T follicular helper cell (primary cell): ENCODE measurements around the gene ZEB2.

Experiments
- DNase-seq: peaks from one replicate; pipeline ENCODE4 v3.0.0-alpha.2; 2020; ENCODE audit warnings: low read depth

The ZEB2 gene

DNA sequence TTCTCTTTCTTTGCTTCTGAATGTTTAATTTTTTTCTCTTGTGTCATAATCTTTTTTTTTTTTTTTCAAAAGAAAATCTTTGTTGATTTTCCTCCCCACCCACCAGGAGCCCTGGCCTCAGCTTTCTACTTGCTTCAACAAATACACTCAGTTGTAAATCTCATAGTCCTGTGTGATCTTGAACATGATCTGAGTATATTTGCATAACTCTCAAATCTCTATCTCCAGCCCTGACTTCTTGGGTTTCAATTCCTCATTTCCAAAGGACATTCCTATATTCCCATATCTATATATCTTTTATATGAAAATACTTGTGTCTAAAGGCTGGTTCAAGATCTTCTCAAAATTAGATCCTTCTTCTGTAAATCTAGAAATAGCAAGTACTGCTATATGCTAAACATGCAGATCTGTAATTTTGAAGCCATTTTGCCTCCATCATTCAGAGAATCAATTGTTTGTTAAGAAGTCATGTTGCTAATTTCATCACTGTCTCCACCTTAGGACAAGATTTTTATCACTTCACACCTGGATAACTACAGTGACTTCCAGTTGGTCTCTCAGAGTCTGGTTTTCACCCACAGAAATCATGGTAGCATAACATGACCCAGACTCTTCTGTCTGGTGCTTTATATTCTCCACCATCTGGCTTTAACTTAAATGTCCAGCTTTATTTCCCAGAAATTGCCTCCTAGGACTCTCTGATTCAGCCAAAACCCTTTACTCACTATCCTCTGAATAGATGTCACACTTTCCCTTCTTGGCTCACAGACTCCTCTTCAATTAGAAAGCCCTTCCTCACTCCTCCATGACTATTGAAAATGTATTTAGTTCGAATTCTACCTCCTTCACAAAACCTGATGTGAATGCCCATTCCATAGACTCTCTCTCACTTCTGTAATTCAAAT, 98.1 kb downstream of the ZEB2 start:
- DNase-seq, result no peak

DNA sequence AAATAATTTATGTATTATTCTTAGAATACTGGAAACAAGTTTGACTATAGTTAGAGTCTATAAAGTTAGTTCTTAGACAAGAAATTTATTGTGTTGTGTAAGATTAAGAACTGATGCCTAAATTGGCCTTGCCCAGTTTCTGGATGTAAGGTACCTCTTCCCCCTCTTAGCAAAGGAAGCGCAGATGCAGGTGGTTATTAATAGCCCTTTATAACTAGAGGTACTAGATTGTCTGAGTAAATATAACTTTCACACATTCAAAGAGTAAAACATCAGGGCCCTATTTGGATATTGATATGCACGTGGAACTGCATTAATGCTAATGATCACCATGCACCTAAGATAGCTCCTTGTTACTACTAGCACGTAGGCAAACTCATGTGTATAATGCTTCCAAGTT, 100.7 kb downstream of the ZEB2 start:
- DNase-seq, result no peak

DNA sequence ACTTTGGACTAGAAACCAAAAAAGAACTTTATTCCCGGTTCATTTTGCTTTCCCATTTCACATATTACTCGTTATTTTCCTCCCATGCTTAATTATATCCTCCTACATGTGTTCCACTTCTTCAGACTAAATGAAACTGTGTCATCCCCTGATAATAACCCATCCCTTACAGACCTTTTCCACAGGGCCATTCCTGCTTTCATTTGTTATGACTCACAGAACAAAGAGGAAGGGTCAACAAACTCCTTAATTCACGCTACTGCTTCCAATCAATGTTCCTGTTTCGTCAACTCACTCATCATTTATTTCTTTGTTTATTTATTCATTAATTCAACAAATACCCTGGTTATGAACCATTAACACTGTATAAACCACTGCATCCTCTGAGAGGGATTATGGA, 104.5 kb downstream of the ZEB2 start:
- no peak for DNase-seq

DNA sequence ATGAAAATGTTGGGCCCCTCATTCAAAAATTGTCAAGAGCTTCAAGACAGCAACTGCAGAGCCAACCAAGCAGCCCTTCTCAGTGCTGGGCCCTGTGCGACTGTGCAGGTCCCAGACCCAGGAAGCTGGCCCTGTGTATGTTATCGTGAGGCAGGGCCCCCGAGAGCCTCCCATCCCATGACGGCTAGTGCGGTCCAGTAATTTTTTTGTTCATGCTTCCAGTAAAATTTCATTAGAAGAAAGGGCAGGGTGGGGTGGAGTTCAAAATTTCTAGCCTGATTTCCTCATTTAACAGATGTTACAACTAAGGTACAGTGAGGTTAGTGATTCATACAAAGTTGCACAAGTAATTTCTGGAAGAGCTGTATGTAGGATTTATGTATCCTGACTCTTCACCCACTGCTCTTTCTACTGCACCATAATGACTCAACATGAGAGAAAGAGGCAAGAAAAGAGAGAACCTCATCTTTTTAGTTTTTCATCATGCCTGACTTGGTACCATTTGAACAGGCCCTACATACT, 105.5 kb downstream of the ZEB2 start:
- no peak for DNase-seq

DNA sequence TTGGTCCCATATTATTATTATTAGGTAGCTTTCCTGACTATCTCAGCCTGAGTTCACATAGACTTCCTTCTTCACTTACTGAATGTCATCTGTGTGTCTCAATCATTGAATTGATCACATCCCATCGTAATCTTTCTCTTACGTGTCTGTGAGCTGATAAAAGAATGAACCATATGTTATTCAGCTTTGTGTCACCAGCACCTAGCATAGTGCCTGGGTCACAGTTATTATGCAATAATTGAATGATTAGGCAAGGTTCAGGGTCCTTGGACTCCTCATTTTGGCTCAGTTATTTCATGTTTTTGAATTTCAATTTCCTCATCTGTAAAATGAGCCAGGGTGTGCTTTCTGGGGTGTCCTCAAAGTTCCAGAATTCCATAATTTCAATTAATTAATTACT, 107.2 kb downstream of the ZEB2 start:
- DNase-seq, result no peak

DNA sequence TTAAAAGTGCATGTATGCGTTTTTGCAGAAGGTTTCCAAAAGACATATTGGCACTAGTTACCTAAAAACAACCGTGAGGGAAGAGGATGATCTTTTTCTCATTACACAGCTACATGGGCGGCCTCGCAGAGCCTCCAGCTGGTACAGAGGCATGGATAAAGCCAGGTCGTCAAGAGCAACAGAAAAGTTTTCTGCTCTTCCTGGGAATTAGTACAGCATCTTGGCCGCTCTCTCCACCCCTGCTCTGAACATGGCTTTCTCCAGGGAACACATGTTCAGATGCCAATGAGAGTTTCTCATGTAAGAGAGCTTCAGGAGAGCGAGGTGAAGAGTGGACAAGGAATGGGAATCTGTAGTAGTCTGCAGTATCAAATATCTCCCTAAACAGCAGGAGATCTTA, 108.4 kb downstream of the ZEB2 start:
- no peak for DNase-seq

DNA sequence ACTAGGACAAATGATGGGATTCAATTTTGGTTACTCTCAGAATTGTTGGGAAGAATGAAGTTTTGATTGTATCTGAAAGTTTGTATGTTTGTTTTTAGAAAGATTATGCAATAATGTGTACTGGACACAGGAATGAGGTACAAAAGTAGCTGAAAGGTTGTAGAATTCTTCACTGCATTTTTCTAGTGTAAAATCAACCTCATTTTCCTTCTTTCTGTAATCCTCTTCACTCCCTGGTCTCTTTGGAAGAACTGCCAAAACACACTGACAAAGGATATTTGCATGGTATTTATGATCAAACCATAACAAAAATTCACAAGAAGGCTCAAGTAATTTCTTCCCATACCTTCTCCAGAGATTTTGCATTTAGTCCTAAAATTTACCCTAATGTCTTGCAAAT, 110.7 kb downstream of the ZEB2 start:
- no peak for DNase-seq

DNA sequence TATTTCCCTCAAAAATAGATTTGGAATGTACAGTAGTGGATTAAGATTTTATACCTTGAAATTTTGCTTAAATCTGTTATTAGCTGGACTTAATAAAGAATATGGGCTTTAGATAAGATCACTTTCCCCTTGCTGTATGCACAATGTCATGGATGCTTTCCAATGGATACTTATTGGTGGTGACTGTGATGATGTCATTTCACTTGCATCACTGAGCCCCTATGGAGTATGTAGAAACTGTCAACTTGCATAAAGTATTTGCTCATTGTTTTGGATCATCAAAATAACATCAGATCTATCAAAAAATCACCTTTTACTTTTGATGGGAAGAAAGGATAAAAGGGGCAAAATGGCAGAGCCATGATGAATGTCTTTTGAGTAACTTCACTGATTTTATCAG, 112.7 kb downstream of the ZEB2 start:
- no peak for DNase-seq

DNA sequence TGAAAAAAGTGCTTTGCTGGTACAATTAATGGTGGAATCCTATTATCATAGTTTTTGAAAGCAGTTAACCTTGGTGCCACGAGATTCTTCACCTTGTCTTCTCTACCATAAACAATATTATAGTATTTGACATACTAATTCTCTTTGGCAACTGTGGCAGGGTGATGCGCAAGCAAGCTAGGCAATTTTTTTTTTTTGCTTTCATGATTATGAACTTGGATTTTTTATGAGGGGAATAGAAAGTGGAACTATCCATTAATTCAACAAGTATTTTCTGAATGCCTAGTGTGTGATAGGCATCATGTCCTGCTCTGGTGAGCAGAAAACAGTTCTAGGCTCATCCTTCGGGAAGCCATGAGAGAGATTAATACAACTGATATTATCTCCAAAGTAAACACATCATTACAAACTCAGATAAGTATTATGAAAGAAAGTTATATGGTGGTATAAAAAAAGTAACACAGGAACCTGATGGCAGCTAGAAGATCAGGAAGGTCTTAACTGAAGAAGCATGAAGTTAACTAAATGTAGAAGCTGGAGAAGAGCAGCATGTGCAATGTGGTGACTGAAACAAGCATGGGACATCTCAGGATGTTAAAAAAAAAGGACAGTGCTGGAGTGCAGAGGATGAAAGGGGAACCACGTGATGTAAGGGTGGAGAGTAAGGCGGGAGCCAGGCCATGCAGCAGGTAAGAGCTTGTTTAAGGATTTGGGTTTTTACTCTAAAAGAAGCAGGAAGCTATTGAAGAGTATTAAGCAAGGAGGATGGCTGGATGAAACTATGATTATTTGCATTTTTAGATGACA, 113.7 kb downstream of the ZEB2 start:
- no peak for DNase-seq

DNA sequence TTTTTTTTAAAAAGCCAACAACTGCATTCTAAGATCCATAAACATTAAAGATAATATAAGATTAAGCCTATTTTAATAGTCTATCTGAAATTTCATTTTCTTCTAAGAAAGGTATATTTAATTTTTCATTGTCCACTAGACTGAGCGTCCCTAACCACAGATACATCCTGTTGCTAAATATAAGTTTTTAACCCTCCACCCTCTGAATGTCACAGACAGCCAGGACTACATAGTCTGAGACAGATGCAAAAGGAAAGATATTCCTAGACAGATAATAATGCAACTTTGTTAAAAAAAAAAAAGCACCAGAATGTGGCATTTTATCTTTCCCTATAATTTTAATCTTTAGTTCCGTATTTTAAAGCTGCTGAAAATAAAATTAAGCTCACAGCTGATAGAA, 114.6 kb downstream of the ZEB2 start:
- no peak for DNase-seq

DNA sequence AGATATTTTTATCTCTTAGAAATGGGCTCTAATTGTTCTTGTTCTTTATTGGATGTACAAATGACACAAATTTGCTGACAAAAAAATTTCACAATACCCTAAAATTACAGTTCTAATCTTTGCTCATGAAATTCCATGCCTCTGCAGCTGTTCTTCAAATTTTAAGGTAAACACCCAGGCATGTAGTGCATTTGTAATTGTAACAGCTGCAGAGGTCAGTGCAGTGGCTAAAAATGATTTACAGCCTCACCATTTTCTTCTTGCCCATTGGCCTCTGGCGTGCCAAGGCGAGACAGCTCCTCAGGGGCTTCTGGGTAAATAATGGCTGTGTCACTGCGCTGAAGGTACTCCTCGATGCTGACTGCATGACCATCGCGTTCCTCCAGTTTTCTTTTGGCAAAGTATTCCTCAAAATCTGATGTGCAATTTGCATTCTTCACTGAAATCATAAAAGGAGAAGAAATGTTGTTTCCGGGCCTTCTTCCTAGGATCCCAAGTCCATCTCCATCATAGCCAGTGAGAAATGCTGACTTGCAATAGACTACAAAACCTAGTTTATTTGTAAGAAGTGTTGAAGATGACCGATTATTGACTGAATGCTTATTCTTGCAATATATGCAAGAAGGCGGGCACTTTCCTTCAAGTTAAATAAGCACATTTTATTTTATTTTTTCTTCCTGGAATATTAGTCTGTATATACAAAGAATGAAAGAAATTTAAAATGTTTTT, 115.2 kb downstream of the ZEB2 start:
- no peak for DNase-seq

DNA sequence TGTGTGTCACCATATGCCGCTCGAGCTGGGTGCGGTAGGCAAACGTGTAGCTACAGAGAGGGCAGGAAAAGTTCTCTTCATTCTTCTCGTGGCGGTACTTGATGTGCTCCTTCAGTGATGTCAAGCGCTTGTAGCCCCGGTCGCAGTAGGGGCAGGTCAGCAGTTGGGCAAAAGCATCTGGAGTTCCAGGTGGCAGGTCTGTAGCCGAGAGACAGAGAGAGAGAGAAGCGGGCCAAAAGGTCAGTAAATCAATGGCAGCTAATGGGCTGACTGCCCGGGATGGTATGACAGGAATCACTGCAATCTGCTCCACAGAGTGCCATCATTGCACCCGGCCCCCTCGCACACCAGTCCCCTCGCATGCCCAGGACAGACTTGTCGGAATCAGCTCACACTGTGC, 116.0 kb downstream of the ZEB2 start:
- no peak for DNase-seq

DNA sequence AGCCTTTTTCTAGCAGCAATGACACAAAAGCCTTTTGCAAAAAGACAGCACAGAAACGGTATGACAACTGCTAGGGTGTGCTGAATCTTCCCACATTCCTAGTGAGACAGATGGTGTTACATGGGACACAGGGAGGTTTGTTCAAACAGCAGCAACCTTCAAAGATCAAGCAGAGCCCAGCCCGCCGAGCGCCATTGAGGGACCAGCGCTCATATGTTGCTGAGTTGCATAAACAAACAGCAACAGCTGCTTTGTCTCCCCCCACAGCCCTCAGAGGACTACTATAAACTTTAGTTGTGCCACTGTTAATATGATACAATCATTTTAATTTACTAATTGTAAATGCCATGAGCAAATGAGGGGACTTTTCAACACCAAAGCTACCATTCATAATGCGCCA, 117.7 kb downstream of the ZEB2 start:
- DNase-seq, result no peak

DNA sequence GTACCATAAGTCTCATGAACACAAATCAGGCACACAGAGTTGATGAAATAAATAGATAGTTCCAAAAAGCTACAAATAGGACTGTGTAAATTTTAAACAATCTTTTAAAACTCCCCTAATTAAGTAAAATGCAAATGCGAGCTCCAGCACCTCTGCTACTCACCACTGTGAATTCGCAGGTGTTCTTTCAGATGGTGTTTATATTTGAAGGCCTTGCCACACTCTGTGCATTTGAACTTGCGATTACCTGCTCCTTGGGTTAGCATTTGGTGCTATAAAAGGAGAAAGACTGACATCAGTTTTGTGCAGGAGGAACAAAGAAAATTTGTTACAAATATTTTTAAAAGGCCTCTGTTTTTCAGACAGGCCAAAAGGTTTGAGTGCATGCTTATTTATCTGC, 118.9 kb downstream of the ZEB2 start:
- DNase-seq, result no peak

DNA sequence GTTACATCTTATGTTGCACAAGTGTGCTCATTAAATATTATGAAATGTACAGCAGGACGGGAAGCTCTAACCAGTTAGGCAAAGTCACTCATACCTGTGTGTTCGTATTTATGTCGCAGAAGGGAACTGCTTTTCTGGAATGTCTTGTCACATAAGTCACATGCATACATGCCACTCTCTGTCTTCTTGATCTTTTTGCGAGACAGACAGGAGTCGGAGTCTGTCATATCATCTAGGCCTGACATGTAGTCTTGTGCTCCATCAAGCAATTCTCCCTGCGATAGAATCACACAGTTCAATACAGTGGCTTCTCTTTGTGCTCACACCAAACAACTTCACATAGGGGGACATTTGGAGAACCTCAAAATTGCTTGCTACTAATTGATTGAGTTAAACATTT, 123.6 kb downstream of the ZEB2 start:
- no peak for DNase-seq

DNA sequence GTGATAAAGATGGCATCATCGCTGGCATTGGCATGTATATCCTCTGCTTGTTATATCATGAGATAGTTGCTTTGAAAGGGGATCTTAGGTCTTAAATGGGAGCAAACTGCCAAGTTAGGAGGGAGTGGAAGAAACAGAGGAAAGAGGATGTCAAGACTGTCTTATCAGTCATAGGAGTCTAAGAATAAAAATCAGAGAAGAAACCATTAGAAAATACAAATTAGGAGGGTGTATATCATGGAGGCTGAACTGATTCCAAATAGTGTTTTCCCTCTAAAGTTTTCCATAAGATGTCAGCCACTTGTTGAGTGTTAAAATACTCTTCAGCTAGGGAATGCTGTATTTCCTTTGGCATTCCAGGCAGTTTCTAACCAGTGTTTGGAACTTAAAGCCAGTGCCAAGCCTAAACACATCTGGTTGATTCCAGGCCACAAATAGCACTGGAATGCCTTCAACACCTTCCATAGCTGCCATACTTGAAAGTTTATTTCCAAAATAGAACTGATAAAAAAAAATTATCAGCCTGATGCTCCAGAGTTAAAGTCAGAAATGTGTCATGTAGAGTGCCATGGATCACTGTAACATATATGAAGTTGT, 129.4 kb downstream of the ZEB2 start:
- no peak for DNase-seq

DNA sequence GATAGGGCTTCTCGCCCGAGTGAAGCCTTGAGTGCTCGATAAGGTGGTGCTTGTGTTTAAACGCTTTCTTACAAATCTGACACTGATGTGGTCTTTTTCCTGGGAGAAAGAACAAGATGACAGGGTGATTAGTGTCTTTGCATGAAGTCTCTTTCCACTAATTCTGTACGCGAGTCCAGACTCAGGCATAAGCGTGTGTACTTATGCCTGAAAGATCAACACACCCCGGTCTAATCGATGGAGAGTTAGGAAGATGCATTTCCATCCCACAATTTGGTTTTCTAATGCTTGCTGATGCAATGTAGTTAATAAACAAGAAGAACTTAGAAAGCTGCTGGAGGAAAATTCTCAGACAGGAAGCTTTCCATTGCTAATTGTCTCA, 130.0 kb downstream of the ZEB2 start:
- DNase-seq, result no peak

DNA sequence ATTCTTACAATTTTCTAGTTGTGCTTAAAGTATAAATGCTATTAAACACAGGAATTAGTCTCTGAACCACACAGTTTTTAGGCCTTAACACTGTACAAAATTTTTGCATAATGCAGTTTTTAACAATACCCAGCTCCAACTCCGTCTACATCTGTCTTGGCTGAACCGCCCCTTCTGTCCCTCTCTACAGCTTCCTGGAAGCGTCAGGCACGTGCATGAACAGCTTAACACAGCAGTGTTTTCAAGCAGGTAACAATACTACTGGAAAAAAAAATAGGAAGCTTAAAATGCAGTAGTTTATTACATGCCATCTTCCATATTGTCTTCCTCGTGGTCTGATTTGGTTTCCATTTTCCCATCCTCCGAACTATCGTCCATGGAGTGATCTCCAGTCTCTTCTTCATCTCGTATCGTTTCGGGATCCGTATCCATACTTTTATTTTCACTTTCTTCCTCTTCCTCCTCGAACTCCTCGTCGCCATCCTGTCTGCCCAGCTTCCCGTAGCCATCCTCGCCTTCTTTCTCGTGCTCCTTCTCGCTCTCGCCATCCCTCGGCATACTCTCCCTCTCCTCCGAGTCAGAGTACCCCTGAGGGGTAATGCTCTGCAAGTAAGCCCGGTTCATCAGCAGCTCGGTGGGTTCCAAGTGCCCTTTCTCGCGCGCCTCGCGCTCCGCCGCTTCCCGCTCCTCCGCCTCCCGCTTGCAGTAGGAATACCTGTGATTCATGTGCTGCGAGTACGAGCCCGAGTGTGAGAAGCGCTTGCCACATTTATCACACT, 130.6 kb downstream of the ZEB2 start:
- DNase-seq, result no peak

DNA sequence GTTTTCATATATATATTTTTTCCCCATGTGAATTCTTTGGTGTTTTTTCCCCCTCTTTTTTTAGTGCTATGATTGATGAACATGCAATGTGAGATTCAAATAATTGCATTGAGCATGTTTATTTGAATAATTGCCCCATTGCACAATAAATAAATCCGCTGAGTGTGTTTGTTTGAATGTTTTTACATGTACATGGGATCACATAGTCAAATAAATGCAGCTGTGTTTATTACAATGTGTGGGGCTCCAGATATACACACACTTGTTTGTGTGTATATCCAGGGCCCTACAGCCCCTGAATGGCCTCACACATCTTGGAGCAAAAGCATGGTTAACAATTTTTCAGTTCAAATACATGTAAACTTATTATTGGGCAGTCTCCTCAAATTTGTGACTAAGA, 134.5 kb downstream of the ZEB2 start:
- no peak for DNase-seq

DNA sequence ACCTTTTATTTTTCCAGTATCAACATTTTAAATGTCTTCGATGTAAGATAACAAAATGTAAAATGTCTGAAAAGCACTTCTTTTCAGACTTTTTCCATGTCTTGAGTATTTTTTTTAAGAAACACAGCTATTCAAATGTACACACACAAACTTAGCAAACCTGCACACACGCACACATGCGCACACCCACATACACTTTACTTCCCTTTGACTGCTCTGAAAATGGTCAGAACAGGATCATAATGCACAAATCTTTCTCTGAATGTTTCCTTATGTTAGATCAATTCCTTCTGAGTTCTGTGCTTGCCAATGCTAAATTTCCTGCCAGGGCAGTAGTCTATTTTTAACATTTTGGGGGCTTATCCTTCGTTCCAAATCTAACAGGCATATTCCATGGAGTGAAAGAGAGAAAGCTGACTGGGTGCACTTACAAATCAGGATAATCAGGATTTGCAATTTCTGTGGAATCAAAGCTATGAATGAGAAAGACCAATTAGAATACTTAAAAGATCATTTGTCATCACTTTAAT, 136.3 kb downstream of the ZEB2 start:
- DNase-seq, result no peak

DNA sequence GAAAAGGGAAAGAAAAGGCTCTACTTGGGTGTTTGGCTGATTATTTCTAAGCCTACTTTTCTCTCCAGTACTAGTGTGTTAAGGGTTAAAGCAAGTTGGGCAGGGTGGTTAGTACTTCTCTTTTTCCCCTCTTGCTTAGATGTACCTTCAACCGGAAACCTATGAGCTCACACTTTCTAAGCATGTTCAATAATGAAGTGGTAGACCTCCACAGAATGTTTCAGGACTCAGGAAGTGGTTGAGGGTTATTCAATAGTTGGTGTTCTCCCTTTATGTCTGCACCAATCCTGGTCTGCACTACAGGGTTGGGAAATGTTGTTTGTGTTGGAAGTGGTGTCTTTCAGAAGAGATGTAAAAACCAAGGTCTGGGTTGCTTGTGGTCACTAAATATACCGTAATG, 137.1 kb downstream of the ZEB2 start:
- DNase-seq, result no peak
